Measurements from ENCODE around the gene TXNDC12. TPM values are rescaled to one million over a fixed set of nuclear protein-coding genes. Genes with fewer than 3 reads are reported as not detected.
"Not testable (repeated sequence)": the region's sequence is repeated elsewhere in the genome, so short reads cannot be mapped to it uniquely, and the experiment has no call there.

Gene TXNDC12
- 10 to 100 TPM; 51.7 to 68.1 TPM for total RNA-seq

DNA sequence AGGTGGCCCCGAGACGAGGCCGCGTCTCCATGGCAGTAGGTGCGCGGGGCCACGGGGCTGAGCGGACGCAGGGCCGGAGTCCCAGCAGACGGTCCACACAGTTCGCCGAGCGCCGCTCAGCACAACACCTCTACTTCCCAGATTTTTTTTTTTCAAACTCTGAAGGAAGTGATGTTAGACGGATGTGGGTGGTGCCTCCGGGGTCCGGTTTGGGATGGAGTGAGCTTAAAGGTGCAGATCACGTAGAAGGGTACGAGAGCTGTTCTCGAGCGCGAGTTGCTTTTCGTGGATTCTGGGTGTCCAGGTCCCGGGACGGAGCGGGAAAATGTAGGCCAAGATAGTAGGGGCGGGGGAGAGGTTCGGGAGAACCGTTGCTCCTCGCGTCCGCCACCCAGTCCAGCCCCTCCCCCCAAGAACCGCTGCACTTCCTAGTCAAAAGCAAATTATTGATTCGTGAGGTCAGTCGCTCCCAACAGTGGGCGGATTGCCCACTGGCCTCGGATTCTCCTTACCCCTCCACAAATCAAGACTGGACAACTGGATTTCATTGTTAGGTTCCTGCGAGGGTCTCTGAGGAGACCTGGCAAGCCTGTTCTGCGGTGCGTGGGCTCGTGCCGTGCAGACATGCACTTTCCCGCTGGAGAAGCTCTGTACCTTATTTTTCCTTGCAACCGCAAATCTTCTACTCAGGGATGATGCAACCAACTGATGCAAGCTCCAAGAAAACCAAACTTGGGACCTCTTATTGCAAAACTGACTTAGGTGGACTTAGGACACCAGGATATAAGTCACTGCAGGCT lies at the start of gene TXNDC12:
TSS of gene TXNDC12 (minus strand) at position 126 of the 800 bp plus-strand sequence. CDS start at position 31, 95 bp downstream.
- peaks cover 10% of the 10 kb centered on the region for H3K4me1 ChIP-seq
- intact Hi-C loops (cut with DNase I) = no loop called here
- TF ChIP-seq, protein P1, sequence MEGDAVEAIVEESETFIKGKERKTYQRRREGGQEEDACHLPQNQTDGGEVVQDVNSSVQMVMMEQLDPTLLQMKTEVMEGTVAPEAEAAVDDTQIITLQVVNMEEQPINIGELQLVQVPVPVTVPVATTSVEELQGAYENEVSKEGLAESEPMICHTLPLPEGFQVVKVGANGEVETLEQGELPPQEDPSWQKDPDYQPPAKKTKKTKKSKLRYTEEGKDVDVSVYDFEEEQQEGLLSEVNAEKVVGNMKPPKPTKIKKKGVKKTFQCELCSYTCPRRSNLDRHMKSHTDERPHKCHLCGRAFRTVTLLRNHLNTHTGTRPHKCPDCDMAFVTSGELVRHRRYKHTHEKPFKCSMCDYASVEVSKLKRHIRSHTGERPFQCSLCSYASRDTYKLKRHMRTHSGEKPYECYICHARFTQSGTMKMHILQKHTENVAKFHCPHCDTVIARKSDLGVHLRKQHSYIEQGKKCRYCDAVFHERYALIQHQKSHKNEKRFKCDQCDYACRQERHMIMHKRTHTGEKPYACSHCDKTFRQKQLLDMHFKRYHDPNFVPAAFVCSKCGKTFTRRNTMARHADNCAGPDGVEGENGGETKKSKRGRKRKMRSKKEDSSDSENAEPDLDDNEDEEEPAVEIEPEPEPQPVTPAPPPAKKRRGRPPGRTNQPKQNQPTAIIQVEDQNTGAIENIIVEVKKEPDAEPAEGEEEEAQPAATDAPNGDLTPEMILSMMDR (IDR thresholded peaks at IDR 0.05) = no peak

DNA sequence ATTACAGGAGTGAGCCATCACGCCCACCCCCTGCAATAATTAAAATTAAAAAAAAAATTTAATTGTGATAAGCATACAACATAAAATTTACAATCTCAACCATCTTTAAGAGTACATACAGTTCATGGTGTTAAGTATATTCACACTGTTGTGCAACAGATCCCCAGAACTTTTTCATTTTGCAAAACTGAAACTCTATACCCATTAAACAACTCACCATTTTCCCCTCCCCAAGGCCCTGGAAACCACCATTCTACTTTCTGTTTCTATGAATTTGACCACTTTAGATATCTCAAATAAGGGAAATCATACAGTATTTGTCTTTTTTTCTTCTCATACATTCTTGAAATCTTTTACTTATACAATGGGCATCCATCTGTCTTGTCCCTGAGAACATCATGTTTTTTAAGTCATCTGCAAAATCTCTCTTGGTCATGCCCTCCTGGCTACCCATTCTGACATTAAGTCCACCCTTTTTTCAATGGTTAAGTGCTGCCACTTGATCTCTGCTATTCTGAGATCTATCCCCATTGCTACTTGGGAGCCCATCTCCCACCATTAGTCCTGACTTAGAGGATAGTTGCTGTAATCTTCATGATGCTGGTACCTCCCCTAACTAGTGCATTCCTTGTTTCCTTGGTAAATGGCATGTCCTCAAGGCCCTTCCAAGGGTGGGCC lies 47.5 kb upstream of the TXNDC12 start:
- intact Hi-C loops (cut with DNase I) = no loop called here
- no peaks in the 10 kb centered on the region for H3K4me1 ChIP-seq
- H3K9me3 ChIP-seq = no peaks in the 10 kb centered on the region
- DNase-seq = no peak
- no peak overlapping the region for H3K4me3 ChIP-seq
- no peak overlapping the region for H3K9ac ChIP-seq (ENCODE audit: low read depth in 2 of 2, low read length in 2 of 2)
- TF ChIP-seq, protein P1 (IDR thresholded peaks at IDR 0.05) = no peak
- H3K36me3 ChIP-seq = no peaks in the 10 kb centered on the region
- H3K27ac ChIP-seq = no peak overlapping the region
- H3K27me3 ChIP-seq = no peaks in the 10 kb centered on the region

More for the DNA sequence above, at the start of gene TXNDC12:
- DNase-seq = peak; percentile 91
- Histone ChIP-seq H3K36me3 (no peaks in the 10 kb centered on the region), H3K27ac (peak within 1 kb of the TSS; percentile 92), H3K9me3 (no peaks in the 10 kb centered on the region), H3K27me3 (no peaks in the 10 kb centered on the region), H3K9ac (ENCODE audit: low read depth in 2 of 2, low read length in 2 of 2) (peak within 1 kb of the TSS; percentile 80 to 97), H3K4me3 (peak within 1 kb of the TSS; percentile 77)

DNA sequence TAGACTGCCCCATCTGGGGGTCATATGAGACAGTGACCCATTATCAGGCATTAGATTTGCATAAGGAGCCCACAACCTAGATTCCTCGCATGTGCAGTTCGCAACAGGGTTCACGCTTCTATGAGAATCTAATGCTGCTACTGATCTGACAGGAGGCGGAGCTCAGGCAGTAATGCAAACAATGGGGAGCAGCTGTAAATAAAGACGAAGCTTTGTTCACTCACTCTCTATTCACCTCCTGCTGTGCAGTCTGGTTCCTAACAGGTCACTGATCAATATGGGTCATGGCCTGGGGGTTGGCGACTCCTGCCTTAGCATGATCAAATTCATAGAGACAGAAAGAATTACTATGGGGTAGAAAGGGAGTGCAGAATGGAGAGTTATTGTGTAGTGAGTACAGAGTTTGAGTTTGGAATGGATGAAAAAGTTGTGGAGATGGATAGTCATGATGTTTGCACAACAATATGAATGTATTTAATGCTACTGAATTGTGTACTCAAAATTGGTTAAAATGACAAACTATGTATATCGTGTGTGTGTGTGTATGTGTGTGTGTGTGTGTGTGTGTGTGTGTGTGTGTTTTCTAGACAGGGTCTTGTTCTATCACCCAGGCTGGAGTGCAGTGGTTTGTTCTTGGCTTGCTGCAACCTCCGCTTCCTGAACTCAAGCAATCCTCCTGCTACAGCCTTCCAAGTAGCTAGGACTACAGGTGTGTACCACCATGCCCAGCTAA lies 43.3 kb upstream of the TXNDC12 start:
- intact Hi-C loops (cut with DNase I) = no loop called here
- H3K27ac ChIP-seq = no peak overlapping the region
- TF ChIP-seq, protein P1 (IDR thresholded peaks at IDR 0.05) = no peak
- H3K4me1 ChIP-seq = no peaks in the 10 kb centered on the region
- no peak for DNase-seq
- H3K27me3 ChIP-seq = no peaks in the 10 kb centered on the region
- no peaks in the 10 kb centered on the region for H3K36me3 ChIP-seq
- H3K4me3 ChIP-seq = no peak overlapping the region
- H3K9ac ChIP-seq (ENCODE audit: low read depth in 2 of 2, low read length in 2 of 2) = no peak overlapping the region
- no peaks in the 10 kb centered on the region for H3K9me3 ChIP-seq

DNA sequence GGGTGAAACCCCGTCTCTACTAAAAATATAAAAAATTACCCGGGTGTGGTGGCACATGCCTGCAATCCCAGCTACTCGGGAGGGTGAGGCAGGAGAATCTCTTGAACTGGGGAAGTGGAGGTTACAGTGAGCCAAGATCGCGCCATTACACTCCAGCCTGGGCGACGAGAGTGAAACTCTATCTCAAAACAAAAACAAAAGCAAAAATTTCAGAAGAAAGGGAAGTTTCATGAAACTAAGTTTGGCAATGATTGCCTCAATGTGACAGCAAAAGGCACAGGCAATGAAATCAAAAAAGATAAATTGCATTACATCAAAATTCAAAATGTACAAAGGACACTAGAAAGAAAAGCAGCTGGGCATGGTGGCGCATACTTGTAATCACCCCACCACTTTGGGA lies 41.2 kb upstream of the TXNDC12 start:
- intact Hi-C loops (cut with DNase I) = no loop called here
- H3K9ac ChIP-seq (ENCODE audit: low read depth in 2 of 2, low read length in 2 of 2) = no peak overlapping the region
- no peak overlapping the region for H3K4me3 ChIP-seq
- H3K27me3 ChIP-seq = no peaks in the 10 kb centered on the region
- DNase-seq = no peak
- no peaks in the 10 kb centered on the region for H3K36me3 ChIP-seq
- no peak overlapping the region for H3K27ac ChIP-seq
- TF ChIP-seq, protein P1 (IDR thresholded peaks at IDR 0.05) = no peak
- no peaks in the 10 kb centered on the region for H3K9me3 ChIP-seq
- H3K4me1 ChIP-seq = no peaks in the 10 kb centered on the region

DNA sequence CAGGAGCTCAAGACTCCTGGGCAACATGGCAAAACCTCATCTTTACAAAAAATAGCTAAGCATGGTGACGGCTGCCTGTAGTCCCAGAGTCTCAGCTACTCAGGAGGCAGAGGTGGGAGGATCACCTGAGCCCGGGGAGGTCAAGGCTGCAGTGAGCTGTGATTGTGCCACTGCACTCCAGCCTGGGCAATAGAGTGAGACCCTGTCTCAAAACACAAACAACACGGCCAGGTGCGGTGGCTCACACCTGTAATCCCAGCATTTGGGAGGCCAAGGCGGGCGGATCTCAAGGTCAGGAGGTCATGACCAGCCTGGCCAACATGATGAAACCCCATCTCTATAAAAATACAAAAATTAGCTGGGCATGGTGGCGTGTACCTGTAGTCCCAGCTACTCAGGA lies 39.3 kb upstream of the TXNDC12 start:
- H3K4me3 ChIP-seq; H3K27me3 ChIP-seq; intact Hi-C loops (cut with DNase I); H3K36me3 ChIP-seq; DNase-seq; H3K27ac ChIP-seq; H3K9ac ChIP-seq (ENCODE audit: low read depth in 2 of 2, low read length in 2 of 2); H3K9me3 ChIP-seq; H3K4me1 ChIP-seq: not testable (repeated sequence)

DNA sequence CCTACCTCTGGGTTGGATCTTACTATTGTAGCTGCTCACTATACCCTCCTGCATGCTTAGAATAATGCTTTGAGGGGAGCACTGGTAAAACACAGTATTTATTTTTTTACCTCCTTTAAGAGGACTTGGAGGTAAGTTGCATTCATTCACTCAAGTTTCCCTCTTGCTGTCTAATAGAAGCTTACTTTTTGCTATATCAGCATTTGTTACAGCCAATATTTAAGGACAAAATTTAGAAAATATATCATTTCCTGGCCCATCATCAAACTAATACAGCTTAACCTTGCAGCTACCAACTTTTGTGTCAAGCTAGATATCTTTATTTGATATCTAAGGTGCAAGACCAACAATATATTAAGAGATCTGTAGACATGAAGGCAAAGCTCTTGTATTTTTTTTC lies 32.9 kb upstream of the TXNDC12 start:
- H3K4me1 ChIP-seq; DNase-seq; H3K4me3 ChIP-seq; H3K27ac ChIP-seq; H3K36me3 ChIP-seq; H3K27me3 ChIP-seq; H3K9me3 ChIP-seq; H3K9ac ChIP-seq (ENCODE audit: low read depth in 2 of 2, low read length in 2 of 2); intact Hi-C loops (cut with DNase I): not testable (repeated sequence)
